Fibroblast of pulmonary artery (primary cell): ENCODE measurements around the gene ARHGEF28.
A peak's percentile ranks its signal among the peaks of the same experiment; 100 is the strongest.

Experiments
- DNase-seq: peaks from one replicate; pipeline ENCODE4 v3.0.0-alpha.2; 2010; ENCODE audit warnings: low read depth
- H3K4me3 ChIP-seq: replicated peaks from 2 replicates; pipeline ENCODE4 v1.5.1; 2011; ENCODE audit warnings: low read depth, mild to moderate bottlenecking, control low read depth, low read length, moderate library complexity
- CTCF ChIP-seq: IDR thresholded peaks from 2 replicates; pipeline ENCODE4 v1.5.1; 2011; ENCODE audit warnings: mild to moderate bottlenecking, control low read depth, low read length, inconsistent platforms; ENCODE audit errors: missing control alignments

Gene ARHGEF28

GRCh38 chr5:73631500-73631899 is 5.5 kb downstream of the ARHGEF28 start:
- no peak for DNase-seq
- TF ChIP-seq CTCF, result no peak
- H3K4me3 ChIP-seq, result no peak overlapping the region

GRCh38 chr5:73633060-73633459 is 7.1 kb downstream of the ARHGEF28 start:
- DNase-seq, result no peak
- no peak for TF ChIP-seq CTCF
- H3K4me3 ChIP-seq, result no peak overlapping the region

GRCh38 chr5:73636408-73636807 is 10.4 kb downstream of the ARHGEF28 start:
- no peak for DNase-seq
- no peak overlapping the region for H3K4me3 ChIP-seq
- no peak for TF ChIP-seq CTCF

- TF ChIP-seq CTCF, result no peak
- H3K4me3 ChIP-seq, result no peak overlapping the region
These were observed 11.6 kb downstream of the ARHGEF28 start for GRCh38 chr5:73637565-73637964.

GRCh38 chr5:73638344-73639095 is 12.5 kb downstream of the ARHGEF28 start:
- DNase-seq, result peak; percentile 94
- no peak for TF ChIP-seq CTCF
- no peak overlapping the region for H3K4me3 ChIP-seq

More at GRCh38 chr5:73637565-73637964, 11.6 kb downstream of the ARHGEF28 start:
- no peak for DNase-seq

- H3K4me3 ChIP-seq, result no peak overlapping the region
- TF ChIP-seq CTCF, result no peak
- peak; percentile 77 for DNase-seq
These were observed 14.9 kb downstream of the ARHGEF28 start for GRCh38 chr5:73640861-73641320.

GRCh38 chr5:73641811-73642210 is 15.8 kb downstream of the ARHGEF28 start:
- no peak for TF ChIP-seq CTCF
- no peak for DNase-seq
- H3K4me3 ChIP-seq, result no peak overlapping the region
